ENCODE results near the gene IL36A. TPM values are rescaled to one million over a fixed set of nuclear protein-coding genes. Genes with fewer than 3 reads are reported as not detected.

The IL36A gene
- total RNA-seq, 1 donor from 2014 or later = not detected

GRCh38 chr2:113046465-113046864 is 41.2 kb downstream of the IL36A start:
- DNase-seq (ENCODE audit: low spot score) = no peak

- no peak for DNase-seq (ENCODE audit: low spot score)
Measured at GRCh38 chr2:113050921-113051895, 45.9 kb downstream of the IL36A start.

- no peak for DNase-seq (ENCODE audit: low spot score)
Measured at GRCh38 chr2:113052396-113052917, 47.2 kb downstream of the IL36A start, which contains the start of gene IL36B. TSS of gene IL36B (minus strand) at chr2:113052867.

- DNase-seq (ENCODE audit: low spot score) = no peak
Measured at GRCh38 chr2:113053666-113054065, 48.4 kb downstream of the IL36A start.

GRCh38 chr2:113054066-113054465 is 48.8 kb downstream of the IL36A start:
- no peak for DNase-seq (ENCODE audit: low spot score)

- no peak for DNase-seq (ENCODE audit: low spot score)
Measured at GRCh38 chr2:113056521-113056920, 51.3 kb downstream of the IL36A start.

- DNase-seq (ENCODE audit: low spot score) = no peak
Measured at GRCh38 chr2:113057117-113057516, 51.9 kb downstream of the IL36A start.

Other genes with a start within 250 kb of the IL36A start
- not detected for gene CKAP2L, start 240.8 kb upstream of the IL36A start, total RNA-seq
- gene IL1A, start 221.0 kb upstream of the IL36A start, total RNA-seq = not detected
- gene IL1B, start 168.7 kb upstream of the IL36A start, total RNA-seq = 8.2 TPM
- gene IL37, start 94.3 kb upstream of the IL36A start, total RNA-seq = not detected
- not detected for gene IL36G, start 27.5 kb upstream of the IL36A start, total RNA-seq
- not detected for gene IL36B, start 47.4 kb downstream of the IL36A start, total RNA-seq
- gene IL36RN, start 53.7 kb downstream of the IL36A start, total RNA-seq = not detected
- not detected for gene IL1F10, start 62.5 kb downstream of the IL36A start, total RNA-seq
- 8.9 TPM for gene IL1RN, start 122.1 kb downstream of the IL36A start, total RNA-seq
- 13.2 TPM for gene PSD4, start 168.5 kb downstream of the IL36A start, total RNA-seq